SH-SY5Y (cell line): ENCODE data around the gene B4GALNT1.

Experiments used
- GATA2 ChIP-seq: IDR thresholded peaks from 2 replicates; pipeline ENCODE4 v1.6.1; 2011; ENCODE audit warnings: mild to moderate bottlenecking, low read depth, low read length
- GATA3 ChIP-seq: IDR thresholded peaks from 2 replicates; pipeline ENCODE4 v1.6.1; 2011; ENCODE audit warnings: low read depth, mild to moderate bottlenecking, low read length, moderate library complexity

- no peak for TF ChIP-seq GATA3
- no peak for TF ChIP-seq GATA2
Measured at GRCh38 chr12:57637364-57637763, 4.4 kb upstream of the B4GALNT1 start.
